ENCODE measurements around the gene ERFE.

GRCh38 chr2:238132463-238133450 lies 26.0 kb upstream of the ERFE start:
- no peak for TF ChIP-seq MAX (IDR thresholded peaks at IDR 0.05)
- no peak for TF ChIP-seq TCF12 (IDR thresholded peaks at IDR 0.05; ENCODE audit: low read depth)
- no peak for TF ChIP-seq REST (IDR thresholded peaks at IDR 0.05; ENCODE audit: low read depth)
